Eye (tissue), 1 donor: ENCODE measurements around the gene GPSM3.
"Not testable (repeated sequence)": the region's sequence is repeated elsewhere in the genome, so short reads cannot be mapped to it uniquely, and the experiment has no call there.

Experiments used
- DNase-seq: peaks from one replicate; pipeline ENCODE4 v3.0.0-alpha.2; 2015

Gene GPSM3

GRCh38 chr6:32192608-32193039 is at the start of gene GPSM3:
GPSM3 (minus strand) TSS chr6:32192643; CDS start chr6:32192513, 130 bp downstream.
- no peak for DNase-seq

- DNase-seq = no peak
Observed at GRCh38 chr6:32240686-32241085, 48.2 kb upstream of the GPSM3 start.

GRCh38 chr6:32239462-32239861 is 47.0 kb upstream of the GPSM3 start:
- no peak for DNase-seq

- no peak for DNase-seq
Observed at GRCh38 chr6:32234934-32235333, 42.5 kb upstream of the GPSM3 start.

- no peak for DNase-seq
Observed at GRCh38 chr6:32226434-32226833, 34.0 kb upstream of the GPSM3 start.

- DNase-seq = no peak
Observed at GRCh38 chr6:32224696-32225095, 32.3 kb upstream of the GPSM3 start.

- no peak for DNase-seq
Observed at GRCh38 chr6:32223258-32224235, 31.1 kb upstream of the GPSM3 start, which contains the start of gene NOTCH4. NOTCH4 (minus strand) TSS chr6:32224067; CDS start chr6:32223928, 139 bp downstream.

- DNase-seq = no peak
Observed at GRCh38 chr6:32222333-32223230, 30.1 kb upstream of the GPSM3 start.

- DNase-seq = no peak
Observed at GRCh38 chr6:32220021-32220420, 27.6 kb upstream of the GPSM3 start.

GRCh38 chr6:32218167-32218566 is 25.7 kb upstream of the GPSM3 start:
- no peak for DNase-seq

GRCh38 chr6:32216998-32217397 is 24.6 kb upstream of the GPSM3 start:
- DNase-seq = no peak

GRCh38 chr6:32216285-32216684 is 23.8 kb upstream of the GPSM3 start:
- no peak for DNase-seq

- no peak for DNase-seq
Observed at GRCh38 chr6:32215617-32216016, 23.2 kb upstream of the GPSM3 start.

GRCh38 chr6:32214126-32214525 is 21.7 kb upstream of the GPSM3 start:
- no peak for DNase-seq

- DNase-seq = no peak
Observed at GRCh38 chr6:32213649-32214048, 21.2 kb upstream of the GPSM3 start.

GRCh38 chr6:32212076-32212760 is 19.8 kb upstream of the GPSM3 start:
- DNase-seq = no peak

GRCh38 chr6:32211432-32211831 is 19.0 kb upstream of the GPSM3 start:
- not testable (repeated sequence) for DNase-seq

- DNase-seq = no peak
Observed at GRCh38 chr6:32210191-32210601, 17.8 kb upstream of the GPSM3 start.

GRCh38 chr6:32208996-32209395 is 16.6 kb upstream of the GPSM3 start:
- no peak for DNase-seq

- no peak for DNase-seq
Observed at GRCh38 chr6:32204268-32204715, 11.8 kb upstream of the GPSM3 start.

GRCh38 chr6:32203426-32204267 is 11.2 kb upstream of the GPSM3 start:
- peak; percentile 94 for DNase-seq

GRCh38 chr6:32202186-32202585 is 9.7 kb upstream of the GPSM3 start:
- DNase-seq = no peak
